Smooth muscle cell (in vitro differentiated cells): ENCODE data around the gene FERMT3. TPM values are rescaled to one million over a fixed set of nuclear protein-coding genes. Genes with fewer than 3 reads are reported as not detected.

Experiments used
- DNase-seq: peaks from one replicate; lab custom pipeline; 2025; ENCODE audit not compliant: unreplicated experiment; lab: John Stamatoyannopoulos, UW
- H2AFZ ChIP-seq: fragments of 200-600 bp; sonication (generic); 2 replicates; pipeline ENCODE4 v1.6.0; 2016; ENCODE audit warnings: antibody characterized with exemption, low read depth, mild to moderate bottlenecking
- H3F3A ChIP-seq: fragments of 200-600 bp; sonication (generic); 2 replicates; pipeline ENCODE4 v1.6.0; 2017; ENCODE audit warnings: antibody characterized with exemption, low read depth
- H3K27ac ChIP-seq: fragments of 200-600 bp; sonication (generic); 2 replicates; pipeline ENCODE4 v1.5.1; 2016; ENCODE audit warnings: low read depth, mild to moderate bottlenecking
- H3K27me3 ChIP-seq: fragments of 200-600 bp; sonication (generic); 2 replicates; pipeline ENCODE4 v1.6.1; 2016; ENCODE audit warnings: low read depth, mild to moderate bottlenecking
- H3K36me3 ChIP-seq: fragments of 200-600 bp; sonication (generic); 2 replicates; pipeline ENCODE4 v1.5.1; 2016; ENCODE audit warnings: low read depth
- H3K4me1 ChIP-seq: fragments of 200-600 bp; sonication (generic); 2 replicates; pipeline ENCODE4 v1.5.1; 2016; ENCODE audit warnings: low read depth
- H3K4me2 ChIP-seq: fragments of 200-600 bp; sonication (generic); 2 replicates; pipeline ENCODE4 v1.6.0; 2016; ENCODE audit warnings: mild to moderate bottlenecking
- H3K4me3 ChIP-seq: fragments of 200-600 bp; sonication (generic); 2 replicates; pipeline ENCODE4 v1.5.1; 2016; ENCODE audit warnings: mild to moderate bottlenecking
- H3K79me2 ChIP-seq: fragments of 200-600 bp; sonication (generic); 2 replicates; pipeline ENCODE4 v1.6.0; 2016; ENCODE audit warnings: low read depth, mild to moderate bottlenecking
- H3K9ac ChIP-seq: fragments of 200-600 bp; sonication (generic); 2 replicates; pipeline ENCODE4 v1.6.0; 2016; ENCODE audit warnings: low read depth
- H3K9me3 ChIP-seq: fragments of 200-600 bp; sonication (generic); replicated peaks from 2 replicates; pipeline ENCODE4 v1.5.1; 2016; ENCODE audit warnings: low read depth
- H4K20me1 ChIP-seq: fragments of 200-600 bp; sonication (generic); 2 replicates; pipeline ENCODE4 v1.6.0; 2016; ENCODE audit warnings: low read depth
- CTCF ChIP-seq: fragments of 200-600 bp; sonication (generic); IDR thresholded peaks from 2 replicates; pipeline ENCODE4 v1.5.1; 2017; ENCODE audit warnings: borderline replicate concordance, mild to moderate bottlenecking, antibody characterized with exemption; ENCODE audit not compliant: insufficient read depth, poor library complexity, severe bottlenecking
- WGBS: methylation state at CpG from one replicate; pipeline ENCODE4 v1.1.7; 2016; ENCODE audit warnings: low lambda C conversion rate; 5-methylcytosine and 5-hydroxymethylcytosine counted together
- polyA plus RNA-seq: library from polyadenylated mRNA; unstranded; fragments of >200 nt; fragmentation: Nextera tagmentation; extraction: Ambion mirVana; gene quantifications from 2 replicates; pipeline ENCODE4 v1.2.1, GENCODE V29; 2016
- total RNA-seq: library from RNA; depleted of rRNA; stranded (reverse); fragments of >200 nt; gene quantifications from 2 replicates; pipeline ENCODE4 v1.2.3, GENCODE V29; 2014

The FERMT3 gene
- total and polyA plus RNA-seq, 2 experiments from 2014 or later: 1.2 to 3.7 TPM

GRCh38 chr11:64234647-64235379 is 28.3 kb downstream of the FERMT3 start:
- whole genome bisulfite sequencing: 4% methylated on average over 25 of the region's 80 CpGs
- H3K9ac ChIP-seq: no peak overlapping the region
- TF ChIP-seq CTCF: no peak
- no peaks in the 10 kb centered on the region for H3K27me3 ChIP-seq
- no peaks in the 10 kb centered on the region for H3K36me3 ChIP-seq
- H3K79me2 ChIP-seq: peaks cover 6% of the 10 kb centered on the region
- no peak for DNase-seq
- peaks cover 5% of the 10 kb centered on the region for H3K4me1 ChIP-seq
- H3K4me3 ChIP-seq: peak overlapping the region; percentile 72
- H3F3A ChIP-seq: peaks cover 13% of the 10 kb centered on the region
- no peak overlapping the region for H3K27ac ChIP-seq
- peak overlapping the region; percentile 93 for H3K4me2 ChIP-seq
- H4K20me1 ChIP-seq: peaks cover 4% of the 10 kb centered on the region
- H3K9me3 ChIP-seq: no peaks in the 10 kb centered on the region
- H2AFZ ChIP-seq: no peak overlapping the region

GRCh38 chr11:64235437-64236161 is 29.1 kb downstream of the FERMT3 start:
- H3K9ac ChIP-seq: no peak overlapping the region
- WGBS: 97% methylated on average over 12 of the region's 12 CpGs
- TF ChIP-seq CTCF: no peak

GRCh38 chr11:64237484-64237951 is 31.0 kb downstream of the FERMT3 start:
- no peak for DNase-seq
- H3F3A ChIP-seq: peaks cover 13% of the 10 kb centered on the region
- H4K20me1 ChIP-seq: peaks cover 10% of the 10 kb centered on the region
- no peak overlapping the region for H3K4me3 ChIP-seq
- WGBS: 91% methylated on average over 12 of the region's 12 CpGs
- no peaks in the 10 kb centered on the region for H3K9me3 ChIP-seq
- H3K9ac ChIP-seq: no peak overlapping the region
- H3K4me1 ChIP-seq: peaks cover 7% of the 10 kb centered on the region
- no peaks in the 10 kb centered on the region for H3K27me3 ChIP-seq
- H3K4me2 ChIP-seq: no peak overlapping the region
- no peak for TF ChIP-seq CTCF
- no peaks in the 10 kb centered on the region for H3K36me3 ChIP-seq
- H3K27ac ChIP-seq: no peak overlapping the region
- H3K79me2 ChIP-seq: peaks cover 1% of the 10 kb centered on the region
- no peak overlapping the region for H2AFZ ChIP-seq

More at GRCh38 chr11:64235437-64236161, 29.1 kb downstream of the FERMT3 start:
- H3K27me3 ChIP-seq: no peaks in the 10 kb centered on the region
- H3K4me3 ChIP-seq: peak overlapping the region; percentile 72
- H4K20me1 ChIP-seq: peaks cover 4% of the 10 kb centered on the region
- H3F3A ChIP-seq: peaks cover 13% of the 10 kb centered on the region
- peak overlapping the region; percentile 93 for H3K4me2 ChIP-seq
- no peak for DNase-seq
- no peaks in the 10 kb centered on the region for H3K36me3 ChIP-seq
- H3K79me2 ChIP-seq: peaks cover 6% of the 10 kb centered on the region
- no peak overlapping the region for H3K27ac ChIP-seq
- no peaks in the 10 kb centered on the region for H3K9me3 ChIP-seq
- H2AFZ ChIP-seq: no peak overlapping the region
- peaks cover 10% of the 10 kb centered on the region for H3K4me1 ChIP-seq
